ENCODE results near the gene HNRNPUL1. TPM values are rescaled to one million over a fixed set of nuclear protein-coding genes. Genes with fewer than 3 reads are reported as not detected.
A peak's percentile ranks its signal among the peaks of the same experiment; 100 is the strongest.

HNRNPUL1 gene
- total RNA-seq, 1 donor from 2014 or later: 154 TPM

DNA sequence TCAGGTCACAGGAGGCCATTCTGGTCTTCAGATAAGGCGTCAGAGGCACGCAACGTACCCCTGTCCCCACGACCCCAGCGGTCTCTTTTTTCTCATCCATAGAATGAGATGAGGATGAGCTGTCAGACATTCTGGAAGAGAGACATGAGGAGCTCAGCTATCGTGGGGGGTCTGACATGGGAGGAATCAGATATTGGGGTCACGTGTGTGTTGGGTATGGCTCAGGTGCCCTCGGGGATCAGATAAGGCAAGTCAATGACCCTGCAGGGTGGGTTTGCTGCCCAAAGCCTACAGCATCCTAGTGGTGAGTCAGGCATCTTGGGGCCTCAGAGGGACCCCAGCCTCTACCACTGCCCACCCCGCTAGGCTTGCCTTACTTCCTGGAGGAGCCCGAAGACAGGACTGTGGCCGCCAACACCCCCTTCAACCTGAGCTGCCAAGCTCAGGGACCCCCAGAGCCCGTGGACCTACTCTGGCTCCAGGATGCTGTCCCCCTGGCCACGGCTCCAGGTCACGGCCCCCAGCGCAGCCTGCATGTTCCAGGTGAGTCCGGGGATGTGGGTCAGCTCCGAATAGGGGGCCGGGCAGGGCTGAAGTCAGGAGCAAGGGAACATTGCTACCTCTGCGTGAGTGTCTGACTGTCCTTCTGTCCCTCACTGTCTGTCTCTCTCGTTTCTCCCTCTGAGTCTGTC is 42.5 kb upstream of the HNRNPUL1 start:
- DNase-seq (ENCODE audit: low read depth): no peak
- TF ChIP-seq, protein P1, sequence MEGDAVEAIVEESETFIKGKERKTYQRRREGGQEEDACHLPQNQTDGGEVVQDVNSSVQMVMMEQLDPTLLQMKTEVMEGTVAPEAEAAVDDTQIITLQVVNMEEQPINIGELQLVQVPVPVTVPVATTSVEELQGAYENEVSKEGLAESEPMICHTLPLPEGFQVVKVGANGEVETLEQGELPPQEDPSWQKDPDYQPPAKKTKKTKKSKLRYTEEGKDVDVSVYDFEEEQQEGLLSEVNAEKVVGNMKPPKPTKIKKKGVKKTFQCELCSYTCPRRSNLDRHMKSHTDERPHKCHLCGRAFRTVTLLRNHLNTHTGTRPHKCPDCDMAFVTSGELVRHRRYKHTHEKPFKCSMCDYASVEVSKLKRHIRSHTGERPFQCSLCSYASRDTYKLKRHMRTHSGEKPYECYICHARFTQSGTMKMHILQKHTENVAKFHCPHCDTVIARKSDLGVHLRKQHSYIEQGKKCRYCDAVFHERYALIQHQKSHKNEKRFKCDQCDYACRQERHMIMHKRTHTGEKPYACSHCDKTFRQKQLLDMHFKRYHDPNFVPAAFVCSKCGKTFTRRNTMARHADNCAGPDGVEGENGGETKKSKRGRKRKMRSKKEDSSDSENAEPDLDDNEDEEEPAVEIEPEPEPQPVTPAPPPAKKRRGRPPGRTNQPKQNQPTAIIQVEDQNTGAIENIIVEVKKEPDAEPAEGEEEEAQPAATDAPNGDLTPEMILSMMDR (conservative IDR thresholded peaks at IDR 0.05; ENCODE audit: low read depth, low read length): no peak
- no peak overlapping the region for H3K4me3 ChIP-seq (ENCODE audit: low read depth, low read length)

DNA sequence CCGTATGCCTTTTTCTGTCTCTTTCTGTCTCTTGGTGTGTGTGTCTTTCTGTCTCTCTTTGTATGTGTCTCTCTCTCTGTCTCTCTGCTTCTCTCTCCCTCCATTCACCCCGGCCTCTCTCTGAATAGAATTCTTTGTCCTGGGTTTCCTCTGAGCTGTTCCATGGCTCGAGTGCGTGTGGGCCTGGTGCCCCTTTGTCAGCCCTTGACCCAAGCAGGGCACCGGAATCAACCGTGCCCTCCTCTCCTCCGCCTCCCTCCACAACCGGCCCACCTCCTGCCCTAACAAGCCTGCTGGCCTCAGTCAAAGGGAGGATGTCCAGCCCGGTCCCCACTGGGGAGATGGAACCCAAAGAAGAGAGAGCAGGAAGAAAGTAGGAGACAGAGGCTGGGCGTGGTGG is 41.9 kb upstream of the HNRNPUL1 start:
- no peak for DNase-seq (ENCODE audit: low read depth)
- TF ChIP-seq, protein P1 (conservative IDR thresholded peaks at IDR 0.05; ENCODE audit: low read depth, low read length): no peak
- no peak overlapping the region for H3K4me3 ChIP-seq (ENCODE audit: low read depth, low read length)

DNA sequence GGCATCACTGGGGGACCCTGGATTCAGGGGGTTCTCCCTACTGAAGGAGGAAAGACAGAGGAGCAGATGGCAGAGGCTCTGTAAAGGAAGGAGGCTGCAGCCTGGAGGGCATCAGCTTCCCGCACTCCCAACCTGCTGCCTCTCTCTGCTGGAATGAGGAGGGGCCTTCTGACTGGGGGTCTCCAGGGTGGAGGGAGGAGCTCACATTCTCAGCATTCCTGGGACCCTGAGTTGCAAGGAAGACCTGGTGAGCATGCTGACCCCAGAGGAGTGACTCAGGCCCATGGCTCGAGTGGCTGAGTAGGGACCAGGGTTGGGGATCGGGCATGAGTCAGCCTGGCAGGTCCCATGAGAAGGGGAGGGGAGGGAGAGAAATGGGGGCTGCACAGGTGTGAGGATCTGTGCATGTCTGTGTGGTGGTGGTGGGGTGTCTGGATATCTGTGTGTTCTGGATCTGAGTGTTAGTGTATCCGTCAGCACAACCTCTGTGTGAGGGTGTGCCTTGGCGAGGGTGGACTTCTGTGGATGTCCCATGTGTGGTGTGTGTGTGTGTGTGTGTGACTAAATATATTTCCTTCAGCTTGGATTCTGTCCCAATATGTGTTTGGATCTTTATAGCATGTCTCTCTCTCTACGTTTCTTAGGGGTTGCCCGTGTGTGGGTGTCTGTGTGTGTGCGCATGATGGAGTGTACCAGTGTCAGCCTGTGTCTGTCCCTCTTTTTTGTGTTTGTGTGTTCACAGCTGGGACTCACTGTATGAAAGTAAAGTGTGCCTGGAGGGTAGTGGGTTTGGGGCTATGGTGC is 40.5 kb upstream of the HNRNPUL1 start:
- peak; percentile 59 for DNase-seq (ENCODE audit: low read depth)

DNA sequence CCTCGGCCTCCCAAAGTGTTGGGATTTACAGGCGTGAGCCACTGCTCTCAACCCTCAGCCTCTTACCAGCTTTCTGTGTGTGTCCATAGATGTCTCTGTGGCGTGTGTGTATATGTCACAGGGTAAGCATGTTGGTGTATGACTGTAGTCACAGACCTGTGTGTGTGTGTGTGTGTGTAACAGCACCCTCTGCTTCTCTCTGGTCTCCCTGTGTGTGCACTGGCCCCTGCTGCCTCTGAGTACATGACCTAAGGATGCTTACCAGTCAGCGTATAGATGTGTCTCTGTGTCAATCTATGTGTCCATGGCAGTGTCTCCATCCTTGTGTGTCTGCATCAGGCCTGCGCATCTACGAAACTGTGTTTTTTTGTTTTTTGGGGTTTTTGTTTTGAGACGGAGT is 39.5 kb upstream of the HNRNPUL1 start:
- no peak for DNase-seq (ENCODE audit: low read depth)
- TF ChIP-seq, protein P1 (conservative IDR thresholded peaks at IDR 0.05; ENCODE audit: low read depth, low read length): no peak
- no peak overlapping the region for H3K4me3 ChIP-seq (ENCODE audit: low read depth, low read length)

More for the DNA sequence above, 40.5 kb upstream of the HNRNPUL1 start:
- peak overlapping the region; percentile 18 for H3K4me3 ChIP-seq (ENCODE audit: low read depth, low read length)
- TF ChIP-seq, protein P1 (conservative IDR thresholded peaks at IDR 0.05; ENCODE audit: low read depth, low read length): no peak

DNA sequence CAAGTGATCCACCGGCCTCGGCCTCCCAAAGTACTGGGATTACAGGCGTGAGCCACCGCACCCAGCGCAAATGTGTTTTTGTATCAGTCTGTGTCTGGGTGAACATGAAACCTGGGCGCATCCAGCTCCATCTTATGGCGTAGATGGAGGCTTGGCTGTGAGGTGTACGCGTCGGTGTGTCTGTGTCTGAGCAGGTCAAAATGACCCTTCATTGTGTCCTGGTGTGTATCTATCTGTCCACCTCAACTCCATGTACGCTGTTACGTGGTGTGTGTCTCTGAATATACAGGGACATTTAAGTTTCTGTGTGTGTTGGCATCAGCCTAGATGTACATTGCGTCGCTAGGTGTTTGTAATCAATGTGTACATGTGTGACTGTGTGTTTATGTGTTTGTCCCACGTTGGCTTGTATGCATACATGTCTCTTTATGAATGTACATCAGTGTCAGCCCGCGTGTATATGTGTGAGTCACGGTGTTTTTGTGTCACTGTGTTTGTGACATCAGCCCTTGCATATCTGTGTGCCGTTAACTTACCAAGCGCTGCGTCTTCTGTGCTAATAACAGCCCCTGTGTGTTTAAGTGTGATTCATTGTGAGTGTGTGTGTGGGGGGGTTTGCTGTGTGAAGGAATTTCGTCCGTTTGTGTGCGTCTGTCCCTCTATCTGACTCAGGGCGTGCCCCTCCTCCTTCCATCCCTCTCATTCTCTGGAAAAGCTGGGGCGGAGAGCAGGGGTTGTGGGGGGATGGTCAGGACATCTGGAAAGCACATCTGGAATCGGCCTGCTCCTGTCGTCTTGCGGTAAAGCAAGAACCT is 38.7 kb upstream of the HNRNPUL1 start:
- peak overlapping the region; percentile 55 for H3K4me3 ChIP-seq (ENCODE audit: low read depth, low read length)
- TF ChIP-seq, protein P1 (conservative IDR thresholded peaks at IDR 0.05; ENCODE audit: low read depth, low read length): no peak
- peak; percentile 90 for DNase-seq (ENCODE audit: low read depth)

DNA sequence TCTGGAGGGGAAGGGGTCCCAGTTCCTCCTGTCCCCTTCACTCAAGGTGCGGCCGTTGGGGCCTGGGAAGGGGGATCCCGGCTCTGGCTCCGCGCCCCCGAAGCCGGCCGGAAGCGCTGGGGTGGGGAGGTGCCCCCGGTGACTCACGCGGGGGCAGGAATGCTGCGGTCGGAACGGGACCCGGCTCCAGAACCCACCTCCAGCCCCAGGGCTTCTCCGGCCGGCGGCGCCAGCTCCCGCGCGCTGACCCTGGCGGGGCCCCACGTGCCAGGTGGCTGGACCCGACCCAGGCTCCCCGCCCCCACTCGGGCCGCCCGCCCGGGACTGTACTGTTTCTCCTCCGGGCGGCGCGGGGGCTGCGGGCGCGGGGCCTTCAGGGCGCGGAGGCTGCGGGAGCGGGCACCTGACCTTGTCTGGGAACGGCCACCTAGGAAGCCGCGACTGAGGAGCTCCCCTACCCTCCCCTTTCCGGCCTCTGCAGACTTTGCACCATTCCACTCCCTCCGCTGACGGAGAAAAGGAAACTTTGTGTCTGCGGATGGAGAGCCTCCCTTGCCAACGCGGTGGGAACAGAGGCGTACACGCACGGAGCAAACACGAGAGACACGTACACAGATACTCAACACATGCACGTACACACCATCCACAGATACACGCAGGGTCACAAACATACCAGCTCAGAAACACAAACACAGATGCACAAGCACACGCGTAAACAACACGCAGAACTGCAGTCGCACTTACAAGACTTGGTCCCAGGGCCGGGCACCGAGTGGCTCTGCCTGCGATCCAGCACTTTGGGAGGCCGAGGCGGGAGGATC is 37.9 kb upstream of the HNRNPUL1 start:
- no peak for DNase-seq (ENCODE audit: low read depth)
- TF ChIP-seq, protein P1 (conservative IDR thresholded peaks at IDR 0.05; ENCODE audit: low read depth, low read length): no peak
- H3K4me3 ChIP-seq (ENCODE audit: low read depth, low read length): peak overlapping the region; percentile 55

Measured in epithelial cell of proximal tubule (primary cell).